ENCODE results near the gene ATXN7. TPM values are rescaled to one million over a fixed set of nuclear protein-coding genes. Genes with fewer than 3 reads are reported as not detected.

Gene ATXN7
- total RNA-seq, 1 experiment from 2014 or later: 11.3 TPM

GRCh38 chr3:63964681-63965485 lies 101.2 kb downstream of the ATXN7 start:
- H3K4me1 ChIP-seq (ENCODE audit: insufficient read depth, low read length, poor library complexity, severe bottlenecking): peaks cover 24% of the 10 kb centered on the region

GRCh38 chr3:63966007-63966406 lies 102.3 kb downstream of the ATXN7 start:
- Histone ChIP-seq H3K4me1 (ENCODE audit: insufficient read depth, low read length, poor library complexity, severe bottlenecking) (peaks cover 22% of the 10 kb centered on the region), H3K4me3 (ENCODE audit: low read depth, low read length, poor library complexity, severe bottlenecking) (no peak overlapping the region), H3K9me3 (ENCODE audit: low read depth, low read length, poor library complexity, severe bottlenecking) (no peaks in the 10 kb centered on the region), H3K27ac (ENCODE audit: low read depth, low read length, poor library complexity, severe bottlenecking) (no peak overlapping the region), H3K36me3 (ENCODE audit: insufficient read depth, low read length, poor library complexity, severe bottlenecking) (no peaks in the 10 kb centered on the region), H3K27me3 (replicated peaks; ENCODE audit: insufficient read depth, low read depth, low read length, poor library complexity) (no peaks in the 10 kb centered on the region)
- BruUV-seq (replicated peaks): no TSS peak
- TF ChIP-seq CTCF (conservative IDR thresholded peaks at IDR 0.05; ENCODE audit: low read depth, low read length) (no peak), EZH2 (IDR thresholded peaks at IDR 0.05; ENCODE audit: borderline replicate concordance, low read depth, low read length, poor library complexity, severe bottlenecking) (no peak)
- no peak for DNase-seq (ENCODE audit: low spot score)
- intact Hi-C loops (cut with micrococcal nuclease; ENCODE audit: unreplicated experiment): no loop called here
- ChIA-PET POLR2A (ENCODE audit: low non-redundant PET) (no interaction called here), CTCF (no interaction called here)

More at GRCh38 chr3:63964681-63965485, 101.2 kb downstream of the ATXN7 start:
- BruUV-seq (replicated peaks): no TSS peak
- CTCF ChIA-PET: no interaction called here
- no peak overlapping the region for H3K4me3 ChIP-seq (ENCODE audit: low read depth, low read length, poor library complexity, severe bottlenecking)
- no peak overlapping the region for H3K27ac ChIP-seq (ENCODE audit: low read depth, low read length, poor library complexity, severe bottlenecking)
- intact Hi-C loops (cut with micrococcal nuclease; ENCODE audit: unreplicated experiment): no loop called here
- no peaks in the 10 kb centered on the region for H3K9me3 ChIP-seq (ENCODE audit: low read depth, low read length, poor library complexity, severe bottlenecking)
- no peaks in the 10 kb centered on the region for H3K27me3 ChIP-seq (replicated peaks; ENCODE audit: insufficient read depth, low read depth, low read length, poor library complexity)
- POLR2A ChIA-PET (ENCODE audit: low non-redundant PET): no interaction called here
- TF ChIP-seq EZH2 (IDR thresholded peaks at IDR 0.05; ENCODE audit: borderline replicate concordance, low read depth, low read length, poor library complexity, severe bottlenecking): no peak
- no peak for TF ChIP-seq CTCF (conservative IDR thresholded peaks at IDR 0.05; ENCODE audit: low read depth, low read length)
- no peaks in the 10 kb centered on the region for H3K36me3 ChIP-seq (ENCODE audit: insufficient read depth, low read length, poor library complexity, severe bottlenecking)
- DNase-seq (ENCODE audit: low spot score): no peak

- H3K27me3 ChIP-seq (replicated peaks; ENCODE audit: insufficient read depth, low read depth, low read length, poor library complexity): no peaks in the 10 kb centered on the region
- CTCF ChIA-PET: no interaction called here
- no peak for TF ChIP-seq EZH2 (IDR thresholded peaks at IDR 0.05; ENCODE audit: borderline replicate concordance, low read depth, low read length, poor library complexity, severe bottlenecking)
- TF ChIP-seq CTCF (conservative IDR thresholded peaks at IDR 0.05; ENCODE audit: low read depth, low read length): no peak
- peaks cover 22% of the 10 kb centered on the region for H3K4me1 ChIP-seq (ENCODE audit: insufficient read depth, low read length, poor library complexity, severe bottlenecking)
- POLR2A ChIA-PET (ENCODE audit: low non-redundant PET): no interaction called here
- DNase-seq (ENCODE audit: low spot score): no peak
- H3K4me3 ChIP-seq (ENCODE audit: low read depth, low read length, poor library complexity, severe bottlenecking): no peak overlapping the region
- H3K27ac ChIP-seq (ENCODE audit: low read depth, low read length, poor library complexity, severe bottlenecking): no peak overlapping the region
- no peaks in the 10 kb centered on the region for H3K36me3 ChIP-seq (ENCODE audit: insufficient read depth, low read length, poor library complexity, severe bottlenecking)
- intact Hi-C loops (cut with micrococcal nuclease; ENCODE audit: unreplicated experiment): no loop called here
- no TSS peak for BruUV-seq (replicated peaks)
- no peaks in the 10 kb centered on the region for H3K9me3 ChIP-seq (ENCODE audit: low read depth, low read length, poor library complexity, severe bottlenecking)
These were observed 103.2 kb downstream of the ATXN7 start for GRCh38 chr3:63966871-63967270.
